IMR-90 (cell line): ENCODE results near the gene ELFN1.

ENCODE experiments used
- BHLHE40 ChIP-seq: fragments of 150-350 bp; IDR thresholded peaks from 2 replicates; pipeline ENCODE4 v1.6.1; 2016; ENCODE audit warnings: mild to moderate bottlenecking, low read depth, low read length
- CEBPB ChIP-seq: IDR thresholded peaks from 2 replicates; pipeline ENCODE4 v1.6.1; 2012; ENCODE audit warnings: low read depth, low read length, improper control_type of control experiment
- FOS ChIP-seq: fragments of 150-350 bp; IDR thresholded peaks from 2 replicates; pipeline ENCODE4 v1.6.1; 2016; ENCODE audit warnings: low read depth, low read length
- MAFK ChIP-seq: IDR thresholded peaks from 2 replicates; pipeline ENCODE4 v1.6.1; 2012; ENCODE audit warnings: low read depth, low read length, improper control_type of control experiment
- MAZ ChIP-seq: IDR thresholded peaks from 2 replicates; pipeline ENCODE4 v1.6.1; 2012; ENCODE audit warnings: low read depth, mild to moderate bottlenecking, low read length, improper control_type of control experiment, moderate library complexity, borderline replicate concordance
- MXI1 ChIP-seq: IDR thresholded peaks from 2 replicates; pipeline ENCODE4 v1.6.1; 2012; ENCODE audit warnings: low read depth, mild to moderate bottlenecking, low read length, moderate library complexity, borderline replicate concordance
- POLR2A ChIP-seq: IDR thresholded peaks from 2 replicates; pipeline ENCODE4 v1.6.1; 2012; ENCODE audit warnings: mild to moderate bottlenecking, low read depth, low read length
- RAD21 ChIP-seq: IDR thresholded peaks from 2 replicates; pipeline ENCODE4 v1.6.1; 2012; ENCODE audit warnings: low read length, improper control_type of control experiment
- RCOR1 ChIP-seq: IDR thresholded peaks from 2 replicates; pipeline ENCODE4 v1.6.1; 2012; ENCODE audit warnings: mild to moderate bottlenecking, low read length, improper control_type of control experiment; ENCODE audit not compliant: insufficient replicate concordance
- RFX5 ChIP-seq: IDR thresholded peaks from 2 replicates; pipeline ENCODE4 v1.8.0; 2012; ENCODE audit warnings: low read depth, mild to moderate bottlenecking, low read length, moderate library complexity
- SMC3 ChIP-seq: fragments of 150-350 bp; IDR thresholded peaks from 2 replicates; pipeline ENCODE4 v1.6.1; 2016; ENCODE audit warnings: low read depth, mild to moderate bottlenecking, antibody characterized with exemption, low read length, moderate library complexity
- TF ChIP-seq, protein P1 (sequence below): conservative IDR thresholded peaks from 2 replicates; pipeline ENCODE4 v1.5.1; 2012; ENCODE audit warnings: mild to moderate bottlenecking, low read depth, low read length, improper control_type of control experiment
- TF ChIP-seq, protein P2 (sequence below): fragments of 150-350 bp; IDR thresholded peaks from 2 replicates; pipeline ENCODE4 v1.6.1; 2017; ENCODE audit warnings: mild to moderate bottlenecking, antibody characterized with exemption, low read length, low read depth
- TF ChIP-seq, protein P3 (sequence below): fragments of 150-350 bp; IDR thresholded peaks from 2 replicates; pipeline ENCODE4 v1.6.1; 2016; ENCODE audit warnings: low read depth, mild to moderate bottlenecking, low read length, moderate library complexity, borderline replicate concordance

DNA sequence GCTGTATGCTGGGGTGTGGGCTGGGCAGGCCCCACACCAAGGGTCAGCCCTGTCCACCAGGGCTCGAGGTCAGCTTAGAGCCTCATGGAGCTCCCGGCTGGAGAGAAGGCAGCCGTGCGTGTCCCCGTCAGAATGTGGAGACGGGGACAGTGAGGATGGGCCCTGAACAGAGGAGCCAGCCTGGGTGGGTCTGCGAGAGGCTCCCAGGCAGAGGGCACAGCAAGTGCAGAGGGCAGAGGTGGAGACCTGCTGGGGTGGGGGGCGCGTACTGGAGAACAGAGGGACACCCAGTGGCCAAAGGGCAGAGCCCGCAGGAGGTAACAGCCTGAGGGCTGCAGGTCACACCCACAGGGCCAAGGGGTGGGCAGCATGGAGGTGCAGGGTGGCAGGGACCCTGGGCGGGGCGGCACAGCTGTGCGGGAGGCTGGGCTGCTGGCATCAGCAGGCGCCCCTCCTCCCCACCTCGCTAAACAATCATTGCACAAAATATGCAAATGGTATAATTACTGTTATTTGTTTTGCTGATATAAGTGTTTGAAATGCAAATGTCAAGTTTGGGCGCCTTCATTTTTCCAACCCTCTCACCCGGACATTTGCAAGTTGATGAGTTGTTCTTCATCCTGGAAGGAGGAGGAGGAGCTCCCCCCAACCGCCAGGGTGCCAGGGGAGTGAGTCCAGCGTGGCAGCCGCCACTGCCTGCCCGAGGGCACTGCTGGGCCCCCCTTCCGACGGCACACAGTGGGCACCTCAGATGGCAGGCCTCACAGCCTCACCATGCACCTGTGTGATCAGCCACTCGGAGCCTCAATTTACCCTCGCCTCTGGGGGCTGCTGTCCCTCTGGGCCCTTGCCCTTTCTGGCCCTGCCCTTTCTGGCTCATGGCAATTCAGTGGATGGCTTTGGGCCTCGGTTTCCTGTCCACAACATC is 35.0 kb downstream of the ELFN1 start:
- TF ChIP-seq, protein P1, sequence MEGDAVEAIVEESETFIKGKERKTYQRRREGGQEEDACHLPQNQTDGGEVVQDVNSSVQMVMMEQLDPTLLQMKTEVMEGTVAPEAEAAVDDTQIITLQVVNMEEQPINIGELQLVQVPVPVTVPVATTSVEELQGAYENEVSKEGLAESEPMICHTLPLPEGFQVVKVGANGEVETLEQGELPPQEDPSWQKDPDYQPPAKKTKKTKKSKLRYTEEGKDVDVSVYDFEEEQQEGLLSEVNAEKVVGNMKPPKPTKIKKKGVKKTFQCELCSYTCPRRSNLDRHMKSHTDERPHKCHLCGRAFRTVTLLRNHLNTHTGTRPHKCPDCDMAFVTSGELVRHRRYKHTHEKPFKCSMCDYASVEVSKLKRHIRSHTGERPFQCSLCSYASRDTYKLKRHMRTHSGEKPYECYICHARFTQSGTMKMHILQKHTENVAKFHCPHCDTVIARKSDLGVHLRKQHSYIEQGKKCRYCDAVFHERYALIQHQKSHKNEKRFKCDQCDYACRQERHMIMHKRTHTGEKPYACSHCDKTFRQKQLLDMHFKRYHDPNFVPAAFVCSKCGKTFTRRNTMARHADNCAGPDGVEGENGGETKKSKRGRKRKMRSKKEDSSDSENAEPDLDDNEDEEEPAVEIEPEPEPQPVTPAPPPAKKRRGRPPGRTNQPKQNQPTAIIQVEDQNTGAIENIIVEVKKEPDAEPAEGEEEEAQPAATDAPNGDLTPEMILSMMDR: no peak
- TF ChIP-seq POLR2A (no peak), RAD21 (no peak), RFX5 (no peak), CEBPB (no peak), BHLHE40 (no peak), RCOR1 (no peak), MAFK (no peak), SMC3 (no peak), FOS (no peak), MXI1 (no peak), MAZ (no peak)
- TF ChIP-seq, protein P2, sequence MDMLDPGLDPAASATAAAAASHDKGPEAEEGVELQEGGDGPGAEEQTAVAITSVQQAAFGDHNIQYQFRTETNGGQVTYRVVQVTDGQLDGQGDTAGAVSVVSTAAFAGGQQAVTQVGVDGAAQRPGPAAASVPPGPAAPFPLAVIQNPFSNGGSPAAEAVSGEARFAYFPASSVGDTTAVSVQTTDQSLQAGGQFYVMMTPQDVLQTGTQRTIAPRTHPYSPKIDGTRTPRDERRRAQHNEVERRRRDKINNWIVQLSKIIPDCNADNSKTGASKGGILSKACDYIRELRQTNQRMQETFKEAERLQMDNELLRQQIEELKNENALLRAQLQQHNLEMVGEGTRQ: no peak
- TF ChIP-seq, protein P3, sequence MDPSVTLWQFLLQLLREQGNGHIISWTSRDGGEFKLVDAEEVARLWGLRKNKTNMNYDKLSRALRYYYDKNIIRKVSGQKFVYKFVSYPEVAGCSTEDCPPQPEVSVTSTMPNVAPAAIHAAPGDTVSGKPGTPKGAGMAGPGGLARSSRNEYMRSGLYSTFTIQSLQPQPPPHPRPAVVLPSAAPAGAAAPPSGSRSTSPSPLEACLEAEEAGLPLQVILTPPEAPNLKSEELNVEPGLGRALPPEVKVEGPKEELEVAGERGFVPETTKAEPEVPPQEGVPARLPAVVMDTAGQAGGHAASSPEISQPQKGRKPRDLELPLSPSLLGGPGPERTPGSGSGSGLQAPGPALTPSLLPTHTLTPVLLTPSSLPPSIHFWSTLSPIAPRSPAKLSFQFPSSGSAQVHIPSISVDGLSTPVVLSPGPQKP: no peak
